ENCODE measurements around the gene KNCN.

KNCN gene

DNA sequence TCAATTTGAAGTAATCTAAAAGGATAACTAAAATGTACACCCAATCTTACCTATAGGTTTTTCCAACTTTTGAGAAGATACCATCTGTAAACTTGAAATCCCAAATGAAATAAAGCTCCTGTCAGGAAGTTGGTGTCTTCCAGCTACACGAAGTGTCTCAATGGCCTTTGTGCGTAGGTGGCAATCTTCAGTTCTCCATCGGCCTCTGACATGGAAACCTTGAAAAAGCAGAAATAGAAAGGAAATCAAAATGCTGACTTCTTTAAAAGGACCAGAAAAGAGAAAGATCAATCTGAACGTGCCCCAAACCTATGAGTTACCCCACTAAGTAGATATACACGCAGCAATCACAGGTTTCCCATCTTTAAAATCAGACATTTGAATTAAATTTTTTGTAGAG lies 42.6 kb upstream of the KNCN start:
- TF ChIP-seq RAD21 (IDR thresholded peaks at IDR 0.05; ENCODE audit: low read depth) (no peak), TCF12 (IDR thresholded peaks at IDR 0.05; ENCODE audit: low read depth) (no peak), USF1 (IDR thresholded peaks at IDR 0.05) (no peak)

- no peak for TF ChIP-seq ZBTB7A (IDR thresholded peaks at IDR 0.05; ENCODE audit: low read depth)
- TF ChIP-seq, protein P1, sequence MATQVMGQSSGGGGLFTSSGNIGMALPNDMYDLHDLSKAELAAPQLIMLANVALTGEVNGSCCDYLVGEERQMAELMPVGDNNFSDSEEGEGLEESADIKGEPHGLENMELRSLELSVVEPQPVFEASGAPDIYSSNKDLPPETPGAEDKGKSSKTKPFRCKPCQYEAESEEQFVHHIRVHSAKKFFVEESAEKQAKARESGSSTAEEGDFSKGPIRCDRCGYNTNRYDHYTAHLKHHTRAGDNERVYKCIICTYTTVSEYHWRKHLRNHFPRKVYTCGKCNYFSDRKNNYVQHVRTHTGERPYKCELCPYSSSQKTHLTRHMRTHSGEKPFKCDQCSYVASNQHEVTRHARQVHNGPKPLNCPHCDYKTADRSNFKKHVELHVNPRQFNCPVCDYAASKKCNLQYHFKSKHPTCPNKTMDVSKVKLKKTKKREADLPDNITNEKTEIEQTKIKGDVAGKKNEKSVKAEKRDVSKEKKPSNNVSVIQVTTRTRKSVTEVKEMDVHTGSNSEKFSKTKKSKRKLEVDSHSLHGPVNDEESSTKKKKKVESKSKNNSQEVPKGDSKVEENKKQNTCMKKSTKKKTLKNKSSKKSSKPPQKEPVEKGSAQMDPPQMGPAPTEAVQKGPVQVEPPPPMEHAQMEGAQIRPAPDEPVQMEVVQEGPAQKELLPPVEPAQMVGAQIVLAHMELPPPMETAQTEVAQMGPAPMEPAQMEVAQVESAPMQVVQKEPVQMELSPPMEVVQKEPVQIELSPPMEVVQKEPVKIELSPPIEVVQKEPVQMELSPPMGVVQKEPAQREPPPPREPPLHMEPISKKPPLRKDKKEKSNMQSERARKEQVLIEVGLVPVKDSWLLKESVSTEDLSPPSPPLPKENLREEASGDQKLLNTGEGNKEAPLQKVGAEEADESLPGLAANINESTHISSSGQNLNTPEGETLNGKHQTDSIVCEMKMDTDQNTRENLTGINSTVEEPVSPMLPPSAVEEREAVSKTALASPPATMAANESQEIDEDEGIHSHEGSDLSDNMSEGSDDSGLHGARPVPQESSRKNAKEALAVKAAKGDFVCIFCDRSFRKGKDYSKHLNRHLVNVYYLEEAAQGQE (IDR thresholded peaks at IDR 0.05; ENCODE audit: low read depth) = no peak
- no peak for TF ChIP-seq RAD21 (IDR thresholded peaks at IDR 0.05; ENCODE audit: low read depth)
- no peak for TF ChIP-seq YY1 (IDR thresholded peaks at IDR 0.05; ENCODE audit: low read depth)
- TF ChIP-seq TAF1 (IDR thresholded peaks at IDR 0.05; ENCODE audit: low read depth) = no peak
- TF ChIP-seq TEAD4 (IDR thresholded peaks at IDR 0.05) = no peak
- TF ChIP-seq TCF12 (IDR thresholded peaks at IDR 0.05; ENCODE audit: low read depth) = no peak
- TF ChIP-seq EP300 (IDR thresholded peaks at IDR 0.05; ENCODE audit: borderline replicate concordance) = no peak
- TF ChIP-seq EGR1 (IDR thresholded peaks at IDR 0.05) = no peak
- TF ChIP-seq, protein P2, sequence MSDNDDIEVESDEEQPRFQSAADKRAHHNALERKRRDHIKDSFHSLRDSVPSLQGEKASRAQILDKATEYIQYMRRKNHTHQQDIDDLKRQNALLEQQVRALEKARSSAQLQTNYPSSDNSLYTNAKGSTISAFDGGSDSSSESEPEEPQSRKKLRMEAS (IDR thresholded peaks at IDR 0.05) = no peak
- no peak for TF ChIP-seq CEBPB (IDR thresholded peaks at IDR 0.05)
- TF ChIP-seq NFIC (IDR thresholded peaks at IDR 0.05) = no peak
These were observed 41.4 kb upstream of the KNCN start for GRCh38 chr1:46592823-46593222.

DNA sequence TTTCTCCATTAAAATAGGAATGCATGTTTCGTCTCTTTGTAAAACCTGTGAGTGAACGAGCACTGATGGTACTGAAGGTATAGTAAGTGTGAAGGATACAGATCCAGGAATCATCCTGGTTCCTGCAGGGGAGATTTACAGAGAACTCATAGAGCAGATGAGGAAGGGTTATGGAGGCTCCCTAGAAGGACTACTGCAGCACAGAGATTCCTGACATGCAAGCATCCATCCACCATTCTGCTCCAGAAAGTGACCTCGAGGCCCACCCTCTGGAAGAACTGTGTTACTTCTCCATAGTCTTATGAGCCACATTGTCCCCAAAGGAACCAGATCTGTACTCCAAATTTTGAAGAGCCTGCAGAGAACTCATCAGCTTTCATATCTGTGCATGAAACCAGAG lies 38.1 kb upstream of the KNCN start:
- TF ChIP-seq YY1 (IDR thresholded peaks at IDR 0.05; ENCODE audit: low read depth) = no peak
- TF ChIP-seq RAD21 (IDR thresholded peaks at IDR 0.05; ENCODE audit: low read depth) = no peak
- TF ChIP-seq, protein P2 (IDR thresholded peaks at IDR 0.05) = no peak
- TF ChIP-seq TEAD4 (IDR thresholded peaks at IDR 0.05) = no peak
- TF ChIP-seq TCF12 (IDR thresholded peaks at IDR 0.05; ENCODE audit: low read depth) = no peak
- no peak for TF ChIP-seq USF1 (IDR thresholded peaks at IDR 0.05)
- no peak for TF ChIP-seq CREB1 (IDR thresholded peaks at IDR 0.05; ENCODE audit: low read depth)
- TF ChIP-seq NFIC (IDR thresholded peaks at IDR 0.05) = no peak

- TF ChIP-seq FOXM1 (IDR thresholded peaks at IDR 0.05; ENCODE audit: borderline replicate concordance, low read depth) = no peak
- TF ChIP-seq, protein P1 (IDR thresholded peaks at IDR 0.05; ENCODE audit: low read depth) = no peak
- TF ChIP-seq EP300 (IDR thresholded peaks at IDR 0.05; ENCODE audit: borderline replicate concordance) = no peak
- TF ChIP-seq EGR1 (IDR thresholded peaks at IDR 0.05) = no peak
- TF ChIP-seq USF1 (IDR thresholded peaks at IDR 0.05) = no peak
- no peak for TF ChIP-seq TEAD4 (IDR thresholded peaks at IDR 0.05)
- TF ChIP-seq ZBTB7A (IDR thresholded peaks at IDR 0.05; ENCODE audit: low read depth) = no peak
- TF ChIP-seq RAD21 (IDR thresholded peaks at IDR 0.05; ENCODE audit: low read depth) = no peak
- no peak for TF ChIP-seq YY1 (IDR thresholded peaks at IDR 0.05; ENCODE audit: low read depth)
- TF ChIP-seq, protein P2 (IDR thresholded peaks at IDR 0.05) = no peak
- no peak for TF ChIP-seq TAF1 (IDR thresholded peaks at IDR 0.05; ENCODE audit: low read depth)
- no peak for TF ChIP-seq CEBPB (IDR thresholded peaks at IDR 0.05)
- no peak for TF ChIP-seq NFIC (IDR thresholded peaks at IDR 0.05)
- TF ChIP-seq TCF12 (IDR thresholded peaks at IDR 0.05; ENCODE audit: low read depth) = no peak
- no peak for TF ChIP-seq CREB1 (IDR thresholded peaks at IDR 0.05; ENCODE audit: low read depth)
These were observed 35.6 kb upstream of the KNCN start for GRCh38 chr1:46587069-46587468.

DNA sequence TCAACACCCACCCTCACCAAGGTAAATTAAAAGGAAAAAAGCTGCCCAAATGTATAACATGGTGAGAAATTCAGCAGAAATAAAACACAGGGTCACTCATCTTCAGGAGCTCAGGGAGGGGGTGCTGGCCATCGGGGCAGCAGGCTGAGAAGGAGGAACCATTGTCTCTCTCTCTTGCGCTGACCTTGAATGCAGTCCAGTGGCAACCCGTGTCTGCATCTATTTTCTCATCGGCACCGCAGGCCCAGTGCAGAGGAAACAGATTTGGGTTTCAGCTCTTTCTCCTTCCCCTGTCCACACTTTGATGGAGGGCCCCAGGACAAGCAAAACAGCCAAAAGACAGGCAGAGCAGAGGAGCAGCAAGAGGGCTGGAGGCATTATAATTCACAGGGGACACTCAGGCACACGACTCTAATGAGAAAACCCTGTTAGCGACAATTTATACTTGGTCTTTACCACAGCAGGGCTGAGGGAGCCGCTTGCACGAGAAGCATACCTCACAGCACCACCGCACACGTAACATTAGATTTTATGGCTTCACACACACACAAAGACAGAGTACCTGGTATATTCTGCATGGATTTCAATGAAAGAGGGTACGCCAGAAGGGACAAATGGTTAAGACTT lies 34.0 kb upstream of the KNCN start:
- TF ChIP-seq YY1 (IDR thresholded peaks at IDR 0.05; ENCODE audit: low read depth) (no peak), TAF1 (IDR thresholded peaks at IDR 0.05; ENCODE audit: low read depth) (no peak), EGR1 (IDR thresholded peaks at IDR 0.05) (no peak), TCF12 (IDR thresholded peaks at IDR 0.05; ENCODE audit: low read depth) (no peak), EP300 (IDR thresholded peaks at IDR 0.05; ENCODE audit: borderline replicate concordance) (no peak), CEBPB (IDR thresholded peaks at IDR 0.05) (no peak), TEAD4 (IDR thresholded peaks at IDR 0.05) (no peak), FOXM1 (IDR thresholded peaks at IDR 0.05; ENCODE audit: borderline replicate concordance, low read depth) (no peak), CREB1 (IDR thresholded peaks at IDR 0.05; ENCODE audit: low read depth) (no peak), USF1 (IDR thresholded peaks at IDR 0.05) (no peak), RAD21 (IDR thresholded peaks at IDR 0.05; ENCODE audit: low read depth) (no peak), NFIC (IDR thresholded peaks at IDR 0.05) (no peak), ZBTB7A (IDR thresholded peaks at IDR 0.05; ENCODE audit: low read depth) (no peak)
- TF ChIP-seq, protein P2 (IDR thresholded peaks at IDR 0.05) = no peak
- TF ChIP-seq, protein P1 (IDR thresholded peaks at IDR 0.05; ENCODE audit: low read depth) = no peak
